Stimulated activated CD4-positive, alpha-beta T cell treated with anti-CD3 and anti-CD28 coated beads, Interleukin-12 subunit alpha, Interleukin-12 subunit beta, amount 100 ng/mL, for 24 hours (primary cell): ENCODE data around the gene CFAP90.

Experiments used
- DNase-seq, 2 experiments: peaks; one replicate each; pipeline ENCODE4 v3.0.0-alpha.2; 2020; ENCODE audit warnings: low read depth in 2 of 2

The CFAP90 gene

GRCh38 chr5:7850395-7851239 is at the start of gene CFAP90:
TSS of gene CFAP90 (minus strand) at chr5:7851133. CDS start at chr5:7851021, 112 bp downstream.
- DNase-seq: peak in 1 of 2 experiments; percentile 8

GRCh38 chr5:7897014-7897600 is 46.2 kb upstream of the CFAP90 start:
- DNase-seq: no peak

- DNase-seq: no peak
Measured at GRCh38 chr5:7894860-7895259, 43.9 kb upstream of the CFAP90 start.

GRCh38 chr5:7894439-7894838 is 43.5 kb upstream of the CFAP90 start:
- no peak for DNase-seq

- DNase-seq: no peak
Measured at GRCh38 chr5:7888901-7889300, 38.0 kb upstream of the CFAP90 start.

- DNase-seq: no peak
Measured at GRCh38 chr5:7886849-7887475, 36.0 kb upstream of the CFAP90 start.

- no peak for DNase-seq
Measured at GRCh38 chr5:7884491-7885267, 33.7 kb upstream of the CFAP90 start.

GRCh38 chr5:7882926-7883325 is 32.0 kb upstream of the CFAP90 start:
- no peak for DNase-seq

GRCh38 chr5:7881816-7882215 is 30.9 kb upstream of the CFAP90 start:
- no peak for DNase-seq

- DNase-seq: no peak
Measured at GRCh38 chr5:7881091-7881490, 30.2 kb upstream of the CFAP90 start.

- DNase-seq: no peak
Measured at GRCh38 chr5:7878381-7878873, 27.5 kb upstream of the CFAP90 start.

GRCh38 chr5:7877851-7878250 is 26.9 kb upstream of the CFAP90 start:
- DNase-seq: no peak

- no peak for DNase-seq
Measured at GRCh38 chr5:7876867-7877266, 25.9 kb upstream of the CFAP90 start.

- no peak for DNase-seq
Measured at GRCh38 chr5:7875151-7875550, 24.2 kb upstream of the CFAP90 start.

GRCh38 chr5:7874639-7875038 is 23.7 kb upstream of the CFAP90 start:
- DNase-seq: no peak

GRCh38 chr5:7873216-7873615 is 22.3 kb upstream of the CFAP90 start:
- peak in 1 of 2 experiments; percentile 24 for DNase-seq

- no peak for DNase-seq
Measured at GRCh38 chr5:7872517-7873130, 21.7 kb upstream of the CFAP90 start.

- no peak for DNase-seq
Measured at GRCh38 chr5:7871653-7872052, 20.7 kb upstream of the CFAP90 start.

GRCh38 chr5:7869474-7870136 is 18.7 kb upstream of the CFAP90 start:
- DNase-seq: peak in 1 of 2 experiments; percentile 29

- peak; percentile 79 to 83 for DNase-seq
Measured at GRCh38 chr5:7868773-7869473, 18.0 kb upstream of the CFAP90 start, which contains the start of the genes FASTKD3 and MTRR. TSS of gene FASTKD3 (minus strand) at chr5:7869031. CDS start at chr5:7868083, 948 bp downstream. TSS of gene MTRR (plus strand) at chr5:7869148. CDS start at chr5:7870795, 1,647 bp downstream.
